ENCODE results near the gene GAS2L3.
"Not testable (repeated sequence)": the region's sequence is repeated elsewhere in the genome, so short reads cannot be mapped to it uniquely, and the experiment has no call there.

GAS2L3 gene

DNA sequence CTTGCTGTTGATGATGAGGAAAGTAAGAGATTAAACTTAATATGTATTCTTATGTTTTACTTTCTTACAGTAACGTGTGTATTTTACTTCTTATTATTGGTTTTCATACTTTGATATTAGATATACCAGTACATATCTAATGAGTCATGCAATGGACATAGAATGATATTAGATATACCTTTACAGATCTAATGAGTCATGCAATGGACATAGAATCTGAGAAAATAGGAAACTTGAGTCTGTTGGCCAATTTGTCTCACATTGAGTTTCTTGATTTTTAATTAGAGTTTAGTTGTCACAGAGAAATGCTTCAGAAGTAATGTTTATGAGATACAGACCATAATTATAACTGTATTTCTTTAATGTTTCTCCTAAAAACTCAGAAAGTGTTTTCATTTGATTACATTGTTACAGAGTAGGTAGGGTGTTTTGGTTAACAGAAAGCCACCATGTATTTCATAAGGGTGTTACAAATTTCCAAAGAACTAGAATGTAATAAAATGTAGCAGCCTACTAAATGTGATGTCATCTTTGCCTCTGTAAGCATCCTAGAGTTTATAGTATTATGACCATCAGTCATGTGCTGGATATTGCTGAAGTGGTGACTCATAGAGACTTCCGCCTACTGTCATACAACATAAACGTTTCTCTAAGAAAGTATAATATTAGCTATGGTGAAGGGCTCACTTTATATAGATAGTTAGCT, 3.0 kb downstream of the GAS2L3 start:
- DNase-seq = no peak

DNA sequence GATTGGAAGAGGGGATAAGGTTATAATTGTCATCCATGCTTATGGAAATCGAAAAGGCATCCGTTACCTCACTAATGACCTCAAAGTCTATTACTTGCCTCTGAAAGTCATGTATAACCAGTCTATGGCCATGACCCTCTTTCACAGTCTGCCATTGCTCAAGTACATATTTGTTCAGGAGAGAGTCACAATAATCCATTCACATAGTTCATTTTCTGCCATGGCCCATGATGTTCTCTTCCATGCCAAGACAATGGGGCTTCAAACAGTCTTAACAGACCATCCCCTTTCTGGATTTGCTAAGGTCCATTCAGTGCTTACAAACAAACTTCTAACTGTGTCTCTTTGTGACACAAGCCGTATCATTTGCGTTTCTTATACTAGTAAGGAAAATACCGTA, 5.4 kb downstream of the GAS2L3 start:
- DNase-seq = no peak

DNA sequence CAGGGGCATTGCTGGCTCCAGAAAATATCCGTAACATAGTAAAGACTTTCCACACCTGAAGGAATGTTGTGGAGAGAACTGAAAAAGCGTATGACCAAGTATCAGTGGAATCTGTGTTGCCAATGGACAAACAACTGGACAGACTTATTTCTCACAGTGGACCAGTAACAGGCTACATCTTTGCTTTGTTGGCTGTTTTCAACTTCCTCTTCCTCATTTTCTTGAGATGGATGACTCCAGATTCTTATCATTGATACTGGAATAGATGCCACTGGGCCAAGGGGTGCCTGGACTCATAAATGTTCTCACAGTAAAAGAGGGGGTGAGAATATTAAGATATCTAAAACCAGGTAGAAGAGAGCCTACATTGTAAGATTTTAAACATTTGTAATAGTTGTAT, 6.4 kb downstream of the GAS2L3 start:
- no peak for DNase-seq

DNA sequence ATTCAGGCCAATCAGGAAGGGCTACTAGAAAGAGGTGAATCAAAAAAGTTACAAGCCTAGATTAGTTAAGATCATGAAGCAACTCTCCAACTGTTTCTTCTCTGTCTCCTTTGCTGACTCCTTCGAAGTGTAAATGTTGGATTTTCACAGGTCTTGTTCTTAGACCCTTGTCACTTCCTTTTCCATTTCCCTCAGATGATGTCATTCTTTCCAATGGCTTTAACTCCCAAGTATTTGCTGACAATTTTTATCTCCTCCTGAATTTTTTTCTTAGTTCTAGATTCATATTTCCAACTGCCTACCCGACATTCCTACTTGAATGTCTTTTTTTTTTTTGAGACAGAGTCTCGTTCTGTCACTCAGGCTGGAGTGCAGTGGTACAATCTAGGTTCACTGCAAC, 10.8 kb downstream of the GAS2L3 start:
- DNase-seq = no peak

DNA sequence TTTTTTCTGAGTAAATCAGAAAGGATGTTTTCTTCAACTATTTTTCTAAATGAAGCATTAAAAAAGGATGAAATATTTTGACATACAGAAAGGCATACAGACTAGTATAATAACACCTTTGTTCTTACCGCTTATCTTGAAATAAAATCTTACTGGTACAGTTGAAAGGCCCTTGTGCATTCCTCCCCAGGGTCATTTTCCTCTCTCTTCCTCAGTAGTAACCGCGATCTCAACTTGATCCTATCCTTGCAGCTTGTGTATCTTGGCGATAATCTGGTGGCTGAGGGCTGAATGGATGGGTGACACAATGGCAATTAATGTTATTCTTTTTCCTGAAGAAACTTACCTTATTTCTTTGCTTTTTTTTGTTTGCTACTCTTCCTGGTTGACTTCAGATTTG, 18.5 kb downstream of the GAS2L3 start:
- no peak for DNase-seq

DNA sequence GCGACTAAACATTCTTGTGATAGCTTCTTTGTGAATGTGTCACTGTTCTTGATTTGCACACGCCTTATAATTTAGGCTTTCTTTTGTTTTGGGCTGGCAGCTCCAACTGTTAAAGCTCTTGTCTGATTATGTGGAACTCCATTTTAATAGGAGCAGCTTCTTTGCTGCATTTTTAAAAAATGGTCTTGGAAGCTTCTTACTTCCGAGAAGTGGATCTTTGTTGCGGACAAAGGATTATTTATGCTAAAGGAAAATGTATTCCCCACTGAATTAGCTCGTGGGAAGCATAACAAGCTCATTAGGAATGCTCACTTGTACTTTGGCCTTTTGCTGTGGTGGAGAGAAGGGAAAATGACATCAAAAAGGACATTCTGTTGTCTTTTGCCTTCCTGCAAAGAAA, 20.0 kb downstream of the GAS2L3 start:
- DNase-seq = no peak

DNA sequence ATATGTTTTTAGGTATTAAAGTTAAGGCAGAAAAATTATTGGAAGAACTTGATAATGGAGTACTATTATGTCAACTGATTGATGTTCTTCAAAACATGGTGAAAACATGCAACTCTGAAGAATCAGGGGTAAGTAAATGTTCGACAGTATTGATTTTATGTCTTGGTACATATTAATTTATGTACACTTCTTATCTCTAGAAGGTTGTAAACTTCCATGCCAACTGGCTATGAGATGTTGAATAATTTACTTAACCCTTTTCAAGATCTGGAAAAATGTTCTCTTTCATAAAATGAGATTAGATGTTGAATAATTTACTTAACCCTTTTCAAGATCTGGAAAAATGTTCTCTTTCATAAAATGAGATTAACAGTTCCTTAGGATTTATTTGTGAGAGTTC, 28.1 kb downstream of the GAS2L3 start:
- no peak for DNase-seq

DNA sequence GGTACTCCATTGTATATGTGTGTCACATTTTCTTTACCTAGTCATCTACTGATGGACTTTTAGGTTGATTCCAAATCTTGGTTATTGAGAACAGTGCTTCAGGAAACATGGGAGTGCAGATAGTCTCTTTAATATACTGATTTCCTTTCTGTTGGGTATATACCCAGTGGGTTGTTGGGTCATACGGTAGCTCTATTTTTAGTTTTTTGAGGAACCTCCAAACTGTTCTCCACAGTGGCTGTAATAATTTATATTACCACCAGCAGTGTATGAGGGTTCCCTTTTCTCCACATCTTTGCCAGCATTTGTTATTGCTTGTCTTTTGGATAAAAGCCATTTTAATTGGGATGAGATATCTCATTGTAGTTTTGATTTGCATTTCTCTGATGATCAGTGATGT, 29.5 kb downstream of the GAS2L3 start:
- DNase-seq = not testable (repeated sequence)

DNA sequence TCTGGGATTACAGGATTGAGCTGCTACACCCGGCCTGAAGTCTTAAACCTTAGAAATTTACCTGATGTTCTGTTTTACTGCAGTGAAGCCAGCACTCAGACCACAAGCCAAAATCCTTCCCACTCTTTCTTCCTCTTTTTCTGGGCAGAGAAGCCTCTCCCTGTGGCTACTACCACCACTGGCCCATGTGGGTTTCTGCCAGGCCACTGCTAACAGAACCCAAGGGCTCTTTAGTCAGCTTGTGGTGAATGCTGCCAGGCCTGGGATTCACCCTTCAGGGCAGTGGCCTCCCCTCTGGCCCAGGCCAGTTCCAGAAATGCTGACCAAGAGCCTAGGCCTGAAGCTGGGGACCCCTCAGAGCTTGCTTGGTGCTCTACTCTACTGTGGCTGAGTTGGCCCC, 35.3 kb downstream of the GAS2L3 start:
- no peak for DNase-seq

DNA sequence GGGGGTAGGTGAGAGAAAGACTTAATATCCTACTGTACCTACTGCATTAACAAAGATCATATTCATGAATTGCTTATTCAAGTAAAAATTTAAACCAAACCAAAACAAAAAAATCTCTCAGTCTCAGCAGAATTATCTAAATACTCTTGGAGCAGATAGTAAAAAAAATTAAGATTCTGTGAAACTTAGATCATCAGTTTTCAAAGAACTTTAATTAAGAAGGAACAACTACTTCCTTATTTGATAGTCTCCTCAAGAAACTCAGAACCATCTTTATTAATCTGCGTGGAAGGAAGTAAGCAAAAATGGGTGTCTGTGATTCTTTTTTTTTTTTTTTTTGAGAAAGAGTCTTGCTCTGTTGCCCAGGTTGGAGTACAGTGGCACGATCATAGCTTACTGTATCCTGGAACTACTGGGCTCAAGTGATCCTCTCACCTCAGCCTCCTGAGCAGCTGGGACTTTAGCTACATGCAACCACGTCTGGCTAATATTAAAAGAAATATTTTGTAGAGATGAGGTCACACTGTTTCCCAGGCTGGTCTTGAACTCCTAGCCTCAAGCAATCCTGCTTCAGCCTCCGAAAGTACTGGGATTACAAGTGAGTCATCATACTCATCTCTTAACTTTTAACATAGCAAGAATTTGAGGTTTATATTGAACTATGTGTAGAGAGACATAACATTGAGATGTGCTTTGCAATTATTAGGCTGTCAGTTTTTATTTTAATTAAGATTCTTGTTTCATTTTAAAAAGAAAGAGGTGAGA, 37.4 kb downstream of the GAS2L3 start:
- no peak for DNase-seq

DNA sequence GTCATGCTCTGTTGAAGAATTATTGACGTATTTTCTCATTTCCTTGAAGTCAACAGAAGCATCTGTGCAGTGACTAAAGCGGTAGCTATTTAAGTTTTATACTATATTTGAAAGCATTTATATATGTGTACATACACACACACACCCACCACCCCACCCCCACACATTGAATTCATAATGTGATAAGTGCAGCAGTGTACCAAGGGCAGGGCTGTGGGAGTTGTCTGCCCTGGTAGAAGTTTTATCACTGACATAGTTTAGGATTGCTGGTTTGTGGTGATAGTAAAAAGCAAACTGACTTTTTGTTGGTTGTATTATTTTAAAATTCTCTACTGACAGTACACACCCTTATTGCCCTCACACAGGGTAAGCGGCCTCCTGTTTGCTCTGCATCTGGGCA, 39.1 kb downstream of the GAS2L3 start:
- DNase-seq = no peak

DNA sequence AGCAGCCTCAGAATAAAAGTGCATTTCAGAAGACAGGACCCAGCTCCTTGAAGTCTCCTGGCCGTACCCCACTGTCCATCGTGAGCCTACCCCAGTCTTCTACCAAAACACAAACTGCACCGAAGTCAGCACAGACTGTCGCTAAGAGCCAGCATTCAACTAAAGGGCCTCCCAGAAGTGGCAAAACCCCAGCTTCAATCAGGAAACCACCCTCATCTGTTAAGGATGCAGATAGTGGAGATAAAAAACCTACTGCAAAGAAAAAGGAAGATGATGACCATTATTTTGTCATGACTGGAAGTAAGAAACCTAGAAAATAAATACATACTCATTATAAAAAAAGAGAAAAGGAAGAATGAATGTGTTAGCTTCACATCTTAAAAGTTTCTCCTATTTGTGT, 51.1 kb downstream of the GAS2L3 start:
- no peak for DNase-seq

DNA sequence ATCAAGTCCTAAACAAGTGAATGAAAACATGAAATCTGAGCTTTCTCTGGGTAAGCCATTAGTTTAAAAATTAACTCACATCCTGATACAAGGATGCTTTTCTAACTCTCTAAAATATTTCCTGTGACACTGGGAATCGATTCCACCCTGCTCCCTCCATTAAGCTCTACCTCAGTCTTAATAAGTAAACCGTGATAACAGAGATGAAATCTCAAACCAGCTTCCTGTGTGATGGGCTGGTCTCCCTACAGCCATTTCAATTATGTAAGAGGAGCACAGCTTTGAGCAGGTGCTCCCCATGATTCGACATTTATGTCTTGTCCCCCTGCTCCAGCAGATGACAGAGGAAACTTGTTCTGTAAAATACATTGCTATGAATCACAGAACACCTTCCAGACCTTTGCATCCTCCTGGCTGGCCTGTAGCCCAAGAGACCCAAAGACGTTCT, 59.0 kb downstream of the GAS2L3 start:
- no peak for DNase-seq

DNA sequence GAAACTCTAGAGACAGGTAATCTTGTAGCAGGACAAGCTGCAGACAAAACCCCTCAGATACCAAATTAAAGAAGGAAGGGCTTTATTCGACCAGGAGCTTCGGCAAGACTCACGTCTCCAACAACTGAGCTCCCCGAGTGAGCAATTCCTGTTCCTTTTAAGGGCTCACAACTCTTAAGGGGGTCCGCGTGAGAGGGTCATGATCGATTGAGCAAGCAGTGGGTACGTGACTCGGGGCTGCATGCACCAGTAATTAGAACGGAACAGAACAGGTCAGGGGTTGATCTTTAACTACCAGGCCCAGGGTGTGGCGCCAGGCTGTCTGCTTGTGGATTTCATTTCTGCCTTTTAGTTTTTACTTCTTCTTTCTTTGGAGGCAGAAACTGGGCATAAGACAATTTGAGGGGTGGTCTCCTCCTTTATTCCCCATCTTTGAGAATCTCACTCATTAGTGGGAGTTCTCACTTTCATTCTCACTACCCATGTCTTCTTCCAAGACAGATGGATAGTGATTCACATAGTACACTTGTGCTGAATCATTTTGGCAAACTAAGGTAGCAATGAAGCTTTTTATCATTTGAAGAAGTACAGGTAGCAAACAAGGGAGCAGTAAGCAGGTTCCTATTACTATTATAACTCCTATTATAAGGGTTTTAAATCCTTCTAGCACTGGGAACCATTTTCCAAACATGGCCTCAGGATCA, 59.8 kb downstream of the GAS2L3 start:
- not testable (repeated sequence) for DNase-seq

DNA sequence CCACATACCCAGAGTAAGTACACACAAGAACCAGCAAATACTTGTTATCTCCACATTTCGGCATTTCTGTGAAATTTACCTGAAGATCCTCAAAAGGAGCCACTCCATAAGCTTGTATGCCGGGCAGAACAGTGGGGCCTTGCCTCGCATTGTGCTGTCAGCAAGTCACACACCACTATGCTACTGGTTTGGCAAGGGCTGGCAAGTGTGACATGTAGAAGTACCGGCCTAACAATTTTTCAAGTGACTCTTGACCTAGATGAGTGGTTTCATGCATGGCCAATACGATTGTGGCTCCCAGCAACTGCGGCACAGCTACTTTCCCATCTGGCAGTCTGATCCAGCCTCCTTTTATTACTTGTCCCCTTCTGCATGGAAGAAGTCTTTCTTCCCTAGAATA, 69.8 kb downstream of the GAS2L3 start:
- no peak for DNase-seq

DNA sequence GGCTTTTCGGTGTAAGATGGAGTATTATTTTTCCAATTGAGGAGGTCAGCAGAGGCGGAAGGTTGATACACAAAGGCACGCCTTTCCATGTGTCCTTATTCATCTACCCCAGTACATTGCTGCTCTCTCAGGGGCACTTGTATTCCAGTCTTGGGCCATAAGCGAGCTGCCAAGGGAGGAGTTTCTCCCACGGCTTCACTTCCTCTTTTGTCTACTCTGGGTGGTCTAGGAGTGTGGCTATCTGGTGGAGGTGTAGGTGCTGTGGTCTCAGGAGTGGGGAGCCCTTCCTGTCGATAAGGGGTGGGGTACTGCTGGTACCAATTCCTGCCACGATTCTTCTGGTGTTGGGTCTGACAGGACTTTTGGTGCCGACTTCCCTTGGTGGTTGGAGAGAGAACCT, 73.4 kb downstream of the GAS2L3 start:
- DNase-seq = no peak

DNA sequence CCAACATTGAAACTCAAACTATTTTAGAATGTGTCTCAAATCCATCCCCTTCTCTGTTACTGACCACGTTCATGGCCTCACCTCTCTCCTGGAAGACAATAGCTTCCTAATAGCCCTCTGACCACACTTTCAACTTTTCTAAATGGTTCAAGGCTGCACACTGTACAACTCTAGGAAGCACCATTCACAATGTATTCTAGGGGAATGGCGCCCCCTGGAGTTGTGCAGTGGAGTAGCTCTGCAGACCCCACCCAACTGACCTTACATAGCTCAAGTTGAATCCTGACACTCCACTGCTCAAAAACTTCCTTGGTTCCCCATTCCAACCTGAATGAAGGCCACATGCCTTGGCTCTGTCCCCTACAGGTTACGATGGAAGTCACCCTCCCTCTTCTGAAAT, 77.6 kb downstream of the GAS2L3 start:
- no peak for DNase-seq

DNA sequence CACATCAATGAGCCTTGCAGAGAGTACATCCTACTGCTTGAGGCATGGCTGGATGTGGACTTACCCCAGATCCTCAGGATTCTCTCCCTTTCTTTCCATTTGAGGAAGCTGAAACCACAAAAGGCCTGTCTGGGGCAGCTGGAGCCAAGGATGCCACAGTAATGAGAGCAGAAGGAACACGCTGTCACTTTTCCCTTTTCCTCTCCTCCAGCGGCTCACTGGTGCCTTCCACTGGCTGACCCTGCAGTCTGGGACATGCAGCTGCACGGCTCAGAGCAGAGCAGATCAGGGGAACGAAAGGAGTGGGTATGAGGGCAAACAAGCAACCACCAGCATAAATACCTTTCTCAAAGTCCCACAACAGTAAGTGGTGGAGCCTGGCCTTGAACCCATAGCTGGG, 78.2 kb downstream of the GAS2L3 start:
- no peak for DNase-seq

DNA sequence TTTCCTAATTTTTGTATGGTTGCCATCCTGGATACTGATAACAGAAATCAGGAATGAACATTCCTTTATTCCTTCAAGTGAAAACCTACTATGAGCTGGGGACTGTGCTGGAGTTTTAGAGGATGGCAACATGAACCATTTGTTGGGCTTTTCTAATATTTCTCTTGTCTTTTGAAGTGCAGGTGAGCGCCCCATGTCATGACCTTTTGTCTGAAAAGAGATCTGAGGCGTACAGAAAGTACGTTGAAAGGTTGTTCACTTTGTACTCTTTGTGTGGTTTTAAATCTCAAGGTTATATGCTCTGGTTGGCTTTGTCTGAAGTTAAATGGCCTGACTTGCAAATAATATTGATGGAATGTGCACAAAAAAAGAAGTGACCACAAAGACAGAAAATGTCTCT, 79.0 kb downstream of the GAS2L3 start:
- DNase-seq = no peak

DNA sequence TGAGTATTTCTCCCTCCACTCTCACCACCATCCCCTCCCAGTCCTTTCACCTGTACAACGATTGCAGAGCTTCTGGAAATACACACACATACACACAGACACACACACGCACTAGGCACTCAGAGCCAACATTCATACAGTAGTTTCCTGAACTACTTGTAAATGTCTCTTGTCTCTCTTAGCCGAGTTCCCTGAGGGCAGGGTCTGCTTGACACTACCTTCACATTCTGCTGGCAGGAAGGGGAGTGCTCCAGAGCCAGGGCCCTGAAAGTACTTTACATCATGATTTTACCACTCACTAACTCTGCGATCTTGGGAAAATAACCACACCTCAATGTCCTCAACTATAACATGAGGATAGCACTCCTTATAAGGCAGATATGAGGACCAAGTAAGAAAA, 82.7 kb downstream of the GAS2L3 start:
- no peak for DNase-seq

DNA sequence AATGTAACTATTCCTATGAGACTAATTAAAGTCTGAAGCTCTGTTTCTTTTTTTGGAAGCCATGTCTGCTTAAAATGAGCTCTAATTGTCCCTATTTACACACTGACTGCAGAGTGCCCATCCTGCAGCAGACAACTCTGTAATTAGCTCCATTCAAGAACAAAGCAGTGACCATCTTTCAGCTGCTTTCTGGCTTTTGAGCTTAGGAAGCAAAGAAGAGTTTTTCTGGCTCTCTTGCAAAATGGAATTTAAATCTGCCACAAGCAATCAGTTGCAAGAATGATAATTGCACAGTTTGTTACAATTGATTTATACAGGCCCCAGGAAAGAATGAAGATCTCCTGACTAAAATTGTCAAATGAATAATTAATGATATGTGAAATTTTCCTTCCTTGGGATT, 83.4 kb downstream of the GAS2L3 start:
- DNase-seq = no peak

DNA sequence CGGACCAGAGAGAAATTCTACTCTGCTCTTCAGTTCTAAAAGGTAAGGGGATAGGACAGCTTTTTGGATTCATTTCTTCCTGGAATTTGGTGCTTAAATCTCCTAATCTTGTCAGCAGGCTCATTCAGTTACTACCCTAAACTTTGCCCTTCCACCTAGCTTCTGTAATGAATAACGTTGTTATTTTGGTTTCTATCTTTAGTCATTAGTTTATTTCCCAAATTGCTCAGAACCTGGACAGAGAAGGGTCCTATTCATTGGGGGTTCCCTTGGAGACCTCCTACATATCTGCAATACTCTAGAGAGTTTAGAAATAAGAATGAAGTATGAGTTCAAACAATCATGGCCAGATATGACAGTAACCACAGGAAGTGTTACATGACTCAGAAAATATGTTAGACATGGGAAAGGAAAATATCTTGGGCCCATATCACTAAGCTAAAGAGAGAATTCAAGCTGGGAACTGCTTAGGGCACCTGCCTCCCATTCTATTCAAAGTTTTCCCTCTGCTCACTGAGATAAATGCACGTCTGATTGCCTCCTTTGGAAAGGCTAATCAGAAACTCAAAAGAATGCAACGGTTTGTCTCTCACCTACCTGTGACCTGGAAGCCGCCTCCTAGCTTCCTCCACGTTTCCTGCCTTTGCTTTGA, 87.9 kb downstream of the GAS2L3 start:
- DNase-seq = no peak

DNA sequence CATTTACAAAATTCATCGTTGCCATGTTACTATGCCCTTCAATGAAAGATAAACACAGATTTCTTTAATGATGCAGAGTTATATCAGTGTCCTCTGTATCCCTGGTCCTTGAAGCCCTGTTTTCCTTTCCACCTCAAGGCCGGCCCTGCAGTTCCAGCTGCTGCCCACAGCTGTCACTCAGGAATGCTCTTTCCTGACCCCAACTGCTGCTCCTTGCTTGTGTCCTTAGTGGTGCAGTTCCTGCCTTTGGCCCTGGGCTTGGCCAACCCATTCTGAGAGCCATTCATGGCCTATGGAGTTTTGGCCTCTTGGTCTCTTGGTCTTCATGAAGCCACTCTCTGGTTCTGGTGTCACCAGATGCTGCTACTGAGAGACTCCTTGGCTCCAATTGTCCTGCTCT, 93.1 kb downstream of the GAS2L3 start:
- no peak for DNase-seq
